HG02943 (cell line): ENCODE measurements around the gene RALGAPB.
"Not testable (repeated sequence)": the region's sequence is repeated elsewhere in the genome, so short reads cannot be mapped to it uniquely, and the experiment has no call there.

Source experiments
- ATAC-seq: cut with Tn5 transposase; IDR thresholded peaks from one replicate; pipeline ENCODE4 v1.9.1; 2021; ENCODE audit warnings: mild to moderate bottlenecking, low read depth, moderate library complexity; ENCODE audit not compliant: unreplicated experiment

RALGAPB gene

DNA sequence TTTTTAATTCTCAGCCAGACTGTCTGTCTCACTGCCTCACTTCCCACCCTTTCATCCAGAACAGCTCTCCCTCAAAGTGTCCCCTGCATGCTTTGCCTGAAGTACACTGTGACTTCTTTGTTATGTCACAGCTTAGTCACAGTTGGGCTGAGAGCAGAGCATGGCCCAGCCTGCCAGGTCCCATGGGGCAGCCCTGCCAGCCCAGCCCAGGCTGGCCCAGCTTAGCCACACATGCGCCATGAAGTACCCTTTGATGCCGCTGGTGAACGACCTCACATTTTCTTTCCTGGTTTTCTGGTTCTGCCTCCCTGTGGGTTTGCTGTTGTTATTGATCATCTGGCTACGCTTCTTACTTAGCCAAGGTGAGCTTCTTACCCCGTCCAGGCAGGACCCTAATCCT is 108.4 kb downstream of the RALGAPB start, which contains the start of gene ADIG:
ADIG (plus strand) TSS at position 185 of the 400 bp plus-strand sequence; CDS start at position 239, 54 bp downstream.
- no peak for ATAC-seq

GRCh38 chr20:38581830-38582358 is 109.3 kb downstream of the RALGAPB start:
- ATAC-seq, result no peak

- ATAC-seq, result no peak
These were observed 110.7 kb downstream of the RALGAPB start for GRCh38 chr20:38583306-38583705.

- ATAC-seq, result no peak
These were observed 111.6 kb downstream of the RALGAPB start for GRCh38 chr20:38584099-38584763.

DNA sequence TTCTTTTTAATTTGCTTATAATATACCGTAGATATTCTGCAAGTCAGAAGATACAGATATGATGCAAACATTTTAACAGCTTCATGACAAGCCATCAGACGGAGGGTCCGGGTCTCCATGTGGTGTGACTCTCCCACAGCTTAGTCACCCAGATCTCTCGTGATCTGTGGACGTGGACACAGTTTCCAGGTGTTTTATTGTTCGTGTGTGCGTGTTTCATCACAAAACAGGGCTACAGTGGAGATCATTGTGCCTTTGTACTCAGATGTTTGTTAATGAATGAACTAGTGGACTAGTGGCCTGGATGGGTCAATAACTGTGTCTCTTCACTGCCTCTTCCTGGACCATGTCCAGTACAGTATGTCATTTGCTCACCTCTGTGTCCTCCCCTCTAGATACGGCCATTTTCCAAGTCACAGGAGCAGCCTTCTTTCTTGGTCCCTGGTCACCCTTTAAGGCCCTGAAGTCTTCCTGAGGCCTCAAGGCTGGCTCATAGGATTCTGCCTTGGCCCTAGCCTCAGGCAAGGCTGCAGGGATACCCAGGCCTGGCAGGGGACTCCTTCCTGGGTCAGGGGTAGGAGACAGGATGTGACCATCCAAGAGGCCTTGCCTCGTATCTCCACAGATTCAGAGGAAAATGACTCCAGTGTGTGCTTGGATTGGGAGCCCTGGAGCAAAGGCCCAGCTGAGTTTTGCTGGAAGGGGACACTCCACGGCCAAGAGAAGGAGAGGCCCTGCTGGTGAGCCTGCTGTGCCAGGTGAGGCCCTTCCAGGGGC is 112.9 kb downstream of the RALGAPB start:
- no peak for ATAC-seq

- ATAC-seq, result no peak
These were observed 113.5 kb downstream of the RALGAPB start for GRCh38 chr20:38586181-38586525.

- ATAC-seq, result no peak
These were observed 115.7 kb downstream of the RALGAPB start for GRCh38 chr20:38588303-38588702.

GRCh38 chr20:38589351-38589750 is 116.7 kb downstream of the RALGAPB start:
- no peak for ATAC-seq

DNA sequence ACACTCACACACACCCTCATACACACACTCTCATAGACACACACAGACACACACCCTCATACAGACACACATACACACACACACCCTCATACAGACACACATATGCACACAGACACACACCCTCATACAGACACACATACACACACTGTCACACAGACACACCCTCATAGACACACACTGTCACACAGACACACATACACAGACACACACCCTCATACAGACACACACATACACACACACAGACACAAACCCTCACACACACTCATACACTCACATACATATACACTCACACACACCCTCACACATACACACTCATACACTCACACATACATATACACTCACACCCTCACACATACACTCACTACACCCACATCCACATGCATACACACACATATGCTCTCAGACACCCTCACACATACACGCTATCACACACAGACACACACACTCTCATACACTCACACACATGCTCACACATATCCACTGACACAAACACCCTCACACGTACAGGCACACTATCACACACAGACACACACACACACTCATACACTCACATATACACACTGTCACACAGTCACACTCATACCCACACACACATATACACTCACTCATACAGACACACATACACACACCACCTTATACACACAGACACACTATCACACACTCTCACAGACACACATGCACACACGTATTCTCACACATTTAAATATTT is 117.5 kb downstream of the RALGAPB start:
- no peak for ATAC-seq

DNA sequence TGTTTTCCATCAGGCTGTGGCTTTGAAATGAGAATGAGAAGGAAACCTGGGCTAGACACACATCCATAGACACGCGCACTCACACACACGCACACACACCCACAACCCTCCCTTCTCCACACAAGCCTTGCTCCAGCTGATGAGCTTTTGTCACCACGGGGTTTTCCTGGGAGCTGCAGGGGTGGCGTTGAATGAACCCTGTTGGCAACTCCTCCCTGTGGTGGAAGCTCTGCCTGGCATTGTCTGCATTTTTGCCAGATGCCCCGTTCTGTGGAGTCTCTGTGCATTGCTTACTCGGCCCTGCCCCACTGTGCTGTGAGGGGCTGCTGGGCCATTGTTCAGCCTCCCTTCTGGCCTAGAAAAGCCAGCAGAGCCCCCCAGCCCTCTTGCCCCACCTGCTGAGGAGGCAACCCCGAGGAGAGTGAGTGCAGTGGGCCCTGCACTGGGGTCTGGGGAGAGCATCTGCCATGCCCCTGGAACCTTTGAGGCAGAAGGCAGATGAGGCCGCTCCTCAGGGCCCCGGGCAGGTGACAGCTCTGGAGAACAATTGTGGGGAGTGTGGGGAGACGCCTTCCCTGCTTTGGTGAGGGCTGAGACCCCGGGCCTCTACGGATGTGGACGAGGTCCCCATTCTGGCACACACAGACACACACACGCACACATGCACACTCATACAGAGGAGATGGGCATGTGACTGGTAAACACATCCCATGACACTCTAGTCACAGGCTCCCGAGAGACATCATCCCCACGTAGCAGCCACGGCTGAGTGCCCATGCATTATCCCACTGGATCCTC is 118.2 kb downstream of the RALGAPB start:
- ATAC-seq, result no peak

DNA sequence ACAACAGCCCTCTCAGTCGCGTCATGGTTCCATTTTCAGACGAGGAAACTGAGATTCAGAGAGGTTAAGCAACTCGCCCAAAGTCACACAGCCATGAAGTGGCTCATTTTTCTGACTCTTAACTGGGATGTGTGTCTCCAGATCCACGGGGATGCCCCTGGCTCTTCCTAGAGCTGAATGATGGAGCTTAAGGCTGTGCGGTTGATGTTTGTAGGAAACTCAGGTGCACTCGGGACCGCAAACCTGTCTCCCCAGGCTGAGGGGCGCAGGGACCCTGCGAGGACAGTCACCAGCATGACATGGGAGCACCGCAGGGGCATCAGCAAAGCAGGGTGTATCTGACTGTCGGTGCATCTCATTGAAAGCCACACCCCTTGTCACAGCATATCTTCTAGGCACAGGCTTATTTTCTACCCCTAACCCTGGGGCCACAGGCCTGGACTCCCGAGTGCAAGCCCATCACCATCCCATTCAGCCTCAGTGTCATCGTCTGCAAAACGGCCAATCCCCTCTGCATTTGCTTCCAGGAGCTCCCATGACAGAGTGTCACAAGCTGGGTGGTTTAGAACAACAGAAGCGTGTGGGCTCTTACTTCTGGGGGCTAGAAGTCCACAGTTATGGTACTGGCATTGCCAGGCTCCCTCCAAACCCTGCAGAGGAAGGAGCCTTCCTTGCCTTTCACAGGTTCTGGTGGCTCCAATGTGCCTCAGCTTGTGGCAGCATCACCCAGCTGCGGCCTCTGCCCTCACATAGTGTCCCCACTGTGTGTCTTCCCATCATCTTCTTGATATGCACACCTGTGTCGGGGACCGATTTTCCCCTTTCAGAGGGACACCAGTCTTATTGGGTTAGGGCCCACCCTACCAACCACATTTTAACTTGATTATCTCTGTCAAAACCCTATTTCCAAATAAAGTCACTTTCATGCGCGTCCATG is 119.1 kb downstream of the RALGAPB start:
- no peak for ATAC-seq

- ATAC-seq, result not testable (repeated sequence)
These were observed 119.8 kb downstream of the RALGAPB start for GRCh38 chr20:38592411-38592790.

GRCh38 chr20:38594281-38594680 is 121.6 kb downstream of the RALGAPB start:
- ATAC-seq, result not testable (repeated sequence)

DNA sequence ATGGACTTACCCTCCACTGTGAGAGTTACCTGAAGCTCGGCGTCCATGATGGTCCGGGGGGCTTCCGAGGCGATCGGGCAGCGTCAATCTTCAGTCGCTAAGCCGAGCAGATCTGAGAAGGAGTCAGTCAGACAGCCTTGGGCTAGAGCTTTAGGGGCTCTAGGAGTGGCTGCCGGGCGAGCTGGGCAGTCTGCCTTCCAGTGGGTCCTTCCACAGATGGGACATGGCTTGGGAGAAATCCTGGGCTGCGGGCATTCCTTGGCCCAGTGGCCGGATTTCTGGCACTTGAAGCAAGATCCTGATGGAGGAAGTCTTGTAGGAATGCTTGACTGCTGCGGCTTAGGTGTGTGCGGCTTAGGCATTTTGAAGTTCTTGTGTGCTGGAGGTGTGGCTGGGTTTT is 123.2 kb downstream of the RALGAPB start:
- ATAC-seq, result not testable (repeated sequence)

- no peak for ATAC-seq
These were observed 126.8 kb downstream of the RALGAPB start for GRCh38 chr20:38599410-38599882.

- no peak for ATAC-seq
These were observed 127.4 kb downstream of the RALGAPB start for GRCh38 chr20:38600057-38600456.

DNA sequence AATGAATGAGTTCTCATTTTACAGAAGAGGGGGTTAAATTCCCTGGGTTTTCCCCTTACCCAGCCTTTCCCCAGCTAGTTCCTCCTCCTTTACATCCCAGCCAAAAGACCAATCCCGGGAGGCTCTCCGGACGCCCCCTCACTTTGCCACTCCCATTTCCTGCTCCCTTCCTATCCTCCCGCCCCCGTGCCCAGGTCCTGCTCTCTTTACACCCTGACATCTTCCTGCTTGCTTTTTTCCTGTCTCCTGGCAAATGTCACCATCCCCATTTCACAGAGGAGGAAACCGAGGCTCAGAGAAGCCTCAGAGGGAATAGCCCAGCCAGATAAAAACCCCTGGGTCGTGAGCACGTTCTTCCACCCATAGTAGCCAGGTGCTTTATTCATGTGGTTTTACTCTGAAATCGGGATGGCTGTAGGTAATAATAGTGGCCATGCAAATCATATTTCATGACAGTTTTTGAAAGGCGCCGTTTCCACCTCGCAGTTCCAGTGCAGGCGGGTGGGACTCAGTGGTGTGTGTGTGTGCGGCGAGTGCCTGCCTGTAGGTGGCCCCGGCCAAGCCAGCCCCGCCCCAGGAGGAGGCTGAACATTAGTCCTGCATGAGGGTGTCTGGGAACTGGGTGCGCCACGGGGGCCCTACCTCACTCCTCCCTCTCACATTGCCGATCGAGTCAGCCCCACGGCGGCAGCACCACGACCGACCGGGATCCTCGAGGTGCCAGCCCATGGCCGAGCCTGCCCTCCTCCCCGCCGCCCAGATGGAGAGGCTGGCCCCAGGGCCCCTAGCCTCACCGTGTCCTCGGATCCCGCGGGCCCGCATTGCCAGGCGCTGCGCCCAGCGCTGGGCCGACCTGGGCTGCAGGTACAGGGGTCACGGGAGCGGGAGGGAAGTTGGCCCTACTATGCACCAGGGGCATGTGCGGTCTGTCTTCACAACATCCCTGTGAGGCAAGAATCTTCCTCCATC is 128.9 kb downstream of the RALGAPB start, which contains the start of gene ARHGAP40:
ARHGAP40 (plus strand) TSS at position 594 of the 969 bp plus-strand sequence.
- no peak for ATAC-seq

- no peak for ATAC-seq
These were observed 129.5 kb downstream of the RALGAPB start for GRCh38 chr20:38602185-38602581.
